Activated CD8-positive, alpha-beta memory T cell treated with anti-CD3 and anti-CD28 coated beads for 4 hours (primary cell): ENCODE results near the gene HAUS1.
"Not testable (repeated sequence)": the region's sequence is repeated elsewhere in the genome, so short reads cannot be mapped to it uniquely, and the experiment has no call there.

Experiments used
- DNase-seq, 2 donors: peaks; one replicate each; pipeline ENCODE4 v3.0.0-alpha.2; 2020; ENCODE audit warnings: low read depth in 2 of 2

The HAUS1 gene

DNA sequence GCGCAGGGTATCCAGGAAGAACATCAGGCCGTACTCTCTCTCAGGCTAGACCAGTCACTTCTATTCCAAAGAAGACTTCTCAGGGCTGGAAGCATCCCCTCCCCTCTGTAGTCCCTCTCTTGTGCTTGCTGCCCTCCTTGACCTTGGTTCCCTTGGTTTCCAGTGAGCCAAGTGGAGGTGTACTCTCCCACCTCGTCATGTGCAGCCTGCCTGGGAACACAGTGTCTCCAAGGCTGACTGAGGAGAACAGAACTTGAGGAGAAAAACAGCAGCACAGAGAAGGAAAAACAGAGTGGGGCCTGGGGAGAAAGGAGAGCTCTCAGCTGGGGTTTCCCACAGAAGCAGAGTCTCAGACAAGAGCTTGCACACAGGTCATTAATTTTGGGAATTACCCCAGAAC, 52.7 kb downstream of the HAUS1 start:
- DNase-seq = no peak

DNA sequence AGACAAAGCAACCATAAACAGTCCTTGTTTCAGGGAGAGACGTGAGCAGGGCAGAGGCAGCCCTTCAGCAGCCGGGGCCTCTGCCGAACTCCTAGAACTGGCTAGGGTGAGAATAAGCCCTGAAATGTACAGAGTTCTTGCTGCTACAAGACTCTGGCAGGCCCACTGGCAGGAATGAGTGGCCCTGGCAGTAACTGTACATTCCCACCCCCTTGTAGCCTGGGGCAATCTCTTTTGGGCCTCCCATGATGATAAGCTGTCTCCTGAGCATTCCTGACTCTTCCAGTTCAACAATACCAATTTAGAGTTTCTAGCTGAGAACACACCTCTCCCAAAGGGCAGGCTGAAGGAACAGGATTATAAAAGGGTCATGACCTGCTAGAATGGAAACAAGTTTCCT, 54.3 kb downstream of the HAUS1 start:
- no peak for DNase-seq

DNA sequence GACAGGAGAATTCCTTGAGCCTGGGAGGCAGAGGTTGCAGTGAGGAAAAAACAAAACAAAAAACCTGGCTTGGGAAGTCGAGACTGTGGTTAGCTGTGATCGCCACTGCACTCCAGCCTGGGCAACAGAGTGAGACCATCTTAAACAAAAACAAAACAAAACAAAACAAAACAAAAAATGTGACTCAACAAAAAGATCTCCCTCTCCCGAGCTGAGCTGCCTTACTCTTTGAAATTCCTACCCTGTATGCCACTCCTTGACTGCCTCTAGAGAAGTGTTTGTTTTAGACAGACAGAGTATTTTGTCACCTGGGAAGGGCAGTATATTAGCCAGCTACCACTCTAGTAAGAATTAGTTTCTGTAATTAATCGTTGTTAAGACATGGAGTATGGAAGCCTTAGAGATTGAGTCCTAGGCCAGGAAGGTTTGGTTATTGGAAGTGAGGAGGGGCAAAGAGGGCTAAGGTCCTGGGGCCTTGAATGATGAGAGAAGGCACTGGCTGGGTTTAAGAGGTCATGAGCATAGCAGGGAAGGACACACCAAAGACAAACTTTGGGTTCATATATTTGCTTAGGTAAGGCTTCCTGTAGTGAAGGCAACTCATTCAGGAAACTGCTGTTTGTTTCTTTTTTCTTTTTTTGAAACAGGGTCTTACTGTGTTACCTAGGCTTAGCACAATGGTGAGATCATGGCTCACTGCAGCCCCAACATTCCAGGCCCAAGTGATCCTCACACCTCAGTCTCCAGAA, 56.0 kb downstream of the HAUS1 start:
- DNase-seq = no peak

DNA sequence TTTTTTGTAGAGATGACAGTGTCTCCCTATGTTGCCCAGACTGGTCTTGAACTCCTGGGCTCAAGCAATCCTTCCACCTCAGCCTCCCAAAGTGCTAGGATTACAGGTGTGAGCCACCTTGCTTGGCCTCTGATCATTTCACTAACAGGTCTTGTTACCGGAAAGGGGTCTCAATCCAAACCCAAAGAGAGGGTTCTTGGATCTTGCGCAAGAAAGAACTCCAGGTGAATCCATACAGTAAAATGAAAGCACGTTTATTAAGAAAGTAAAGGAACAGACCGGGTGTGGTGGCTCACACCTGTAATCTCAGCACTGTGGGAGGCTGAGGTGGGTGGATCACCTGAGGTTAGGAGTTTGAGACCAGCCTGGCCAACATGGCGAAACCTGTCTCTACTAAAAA, 56.7 kb downstream of the HAUS1 start:
- DNase-seq = not testable (repeated sequence)

DNA sequence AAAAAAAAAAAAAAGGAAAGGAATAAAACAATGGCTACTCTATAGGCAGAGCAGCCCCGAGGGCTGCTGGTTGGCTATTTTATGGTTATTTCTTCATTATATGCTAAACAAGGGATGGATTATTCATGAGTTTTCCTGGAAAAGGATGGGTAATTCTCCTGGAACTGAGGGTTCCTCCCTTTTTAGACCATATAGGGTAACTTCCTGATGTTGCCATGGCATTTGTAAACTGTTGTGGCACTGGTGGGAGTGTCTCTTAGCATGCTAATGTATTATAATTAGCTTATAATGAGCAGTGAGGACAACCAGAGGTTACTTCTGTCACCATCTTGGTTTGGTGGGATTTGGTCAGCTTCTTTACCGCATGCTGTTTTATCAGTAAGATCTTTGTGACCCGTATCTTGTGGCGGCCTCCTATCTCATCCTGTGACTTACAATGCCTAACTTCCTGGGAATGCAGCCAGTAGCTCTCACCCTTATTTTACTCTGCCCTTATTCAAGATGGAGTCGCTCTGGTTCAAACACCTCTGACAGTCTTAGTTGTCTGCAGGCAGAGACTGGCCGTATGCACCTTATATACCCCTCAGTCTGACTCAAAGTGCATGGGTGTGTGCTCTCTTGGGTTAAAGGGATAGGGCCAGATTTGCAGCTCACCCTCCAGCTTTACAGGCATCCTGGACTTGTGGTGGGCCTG, 57.7 kb downstream of the HAUS1 start:
- DNase-seq = no peak

DNA sequence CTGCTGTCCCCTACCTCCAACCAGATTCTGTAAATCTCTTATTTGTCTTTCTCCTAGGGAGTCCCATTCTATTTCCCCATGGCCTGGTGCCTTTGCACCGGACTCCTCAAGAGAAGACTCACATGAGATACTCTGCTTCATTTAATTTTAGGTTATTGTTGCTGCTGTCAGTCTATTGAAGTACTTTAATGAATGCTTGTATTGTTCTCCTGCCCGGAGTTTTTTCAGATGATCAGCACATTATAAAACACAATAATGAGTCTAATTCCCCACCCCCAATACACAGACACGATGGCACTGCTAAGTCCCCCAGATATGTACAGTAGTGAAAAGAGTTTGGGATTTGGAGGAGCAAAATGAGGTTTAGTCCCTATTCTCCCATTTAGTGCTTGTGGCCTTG, 58.9 kb downstream of the HAUS1 start:
- no peak for DNase-seq

DNA sequence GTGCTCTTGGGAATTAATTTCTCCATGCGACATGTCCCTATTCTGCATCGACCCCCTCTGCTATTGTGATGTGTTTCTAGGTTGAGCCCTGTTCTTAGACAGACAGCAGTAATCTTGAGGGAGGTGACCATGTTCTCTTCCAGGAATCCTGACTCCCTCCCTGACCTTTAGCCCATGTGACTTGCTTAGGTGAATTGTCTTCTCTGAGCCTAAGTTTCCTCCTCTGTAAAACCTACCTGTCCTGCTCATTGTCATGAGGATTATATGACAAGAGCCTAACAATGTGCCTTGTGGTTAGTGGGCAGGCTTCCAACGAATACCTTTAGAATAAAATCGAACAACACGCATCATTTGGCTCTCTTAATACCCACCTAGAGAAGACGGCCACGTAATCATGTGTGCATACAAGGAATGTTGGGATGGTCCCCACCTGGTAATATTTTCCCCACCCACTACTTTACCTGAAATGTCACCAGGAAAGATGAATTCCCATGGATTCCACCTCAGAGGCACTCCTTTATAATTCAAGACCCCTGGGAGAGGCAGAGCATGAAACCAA, 59.8 kb downstream of the HAUS1 start:
- no peak for DNase-seq

DNA sequence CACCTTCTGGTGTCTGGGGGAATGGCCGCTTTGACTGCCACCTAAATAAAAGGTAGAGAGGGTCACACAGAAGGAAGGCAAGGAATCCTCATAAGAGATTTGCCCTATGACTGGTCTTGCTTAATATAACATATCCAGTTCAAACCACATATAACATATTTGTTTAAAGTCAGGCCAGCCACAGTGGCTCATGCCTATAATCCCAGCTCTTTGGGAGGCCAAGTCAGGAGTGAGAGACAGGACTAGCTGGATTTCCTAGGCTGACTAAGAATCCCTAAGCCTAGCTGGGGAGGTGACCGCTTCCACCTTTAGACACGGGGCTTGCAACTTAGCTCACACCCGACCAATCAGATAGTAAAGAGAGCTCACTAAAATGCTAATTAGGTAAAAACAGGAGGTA, 60.3 kb downstream of the HAUS1 start:
- not testable (repeated sequence) for DNase-seq

DNA sequence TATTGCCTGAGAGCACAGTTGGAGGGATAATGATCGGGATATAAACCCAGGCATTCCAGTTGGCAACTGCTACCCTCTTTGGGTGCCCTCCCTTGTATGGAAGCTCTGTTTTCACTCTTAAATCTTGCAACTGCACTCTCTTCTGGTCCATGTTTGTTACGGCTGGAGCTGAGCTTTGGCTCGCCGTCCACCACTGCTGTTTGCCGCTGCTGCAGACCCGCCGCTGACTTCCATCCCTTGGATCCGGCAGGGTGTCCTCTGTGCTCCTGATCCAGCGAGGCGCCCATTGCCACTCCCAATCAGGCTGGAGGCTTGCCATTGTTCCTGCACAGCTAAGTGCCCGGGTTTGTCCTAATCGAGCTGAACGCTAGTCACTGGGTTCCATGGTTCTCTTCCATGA, 60.7 kb downstream of the HAUS1 start:
- DNase-seq = no peak

DNA sequence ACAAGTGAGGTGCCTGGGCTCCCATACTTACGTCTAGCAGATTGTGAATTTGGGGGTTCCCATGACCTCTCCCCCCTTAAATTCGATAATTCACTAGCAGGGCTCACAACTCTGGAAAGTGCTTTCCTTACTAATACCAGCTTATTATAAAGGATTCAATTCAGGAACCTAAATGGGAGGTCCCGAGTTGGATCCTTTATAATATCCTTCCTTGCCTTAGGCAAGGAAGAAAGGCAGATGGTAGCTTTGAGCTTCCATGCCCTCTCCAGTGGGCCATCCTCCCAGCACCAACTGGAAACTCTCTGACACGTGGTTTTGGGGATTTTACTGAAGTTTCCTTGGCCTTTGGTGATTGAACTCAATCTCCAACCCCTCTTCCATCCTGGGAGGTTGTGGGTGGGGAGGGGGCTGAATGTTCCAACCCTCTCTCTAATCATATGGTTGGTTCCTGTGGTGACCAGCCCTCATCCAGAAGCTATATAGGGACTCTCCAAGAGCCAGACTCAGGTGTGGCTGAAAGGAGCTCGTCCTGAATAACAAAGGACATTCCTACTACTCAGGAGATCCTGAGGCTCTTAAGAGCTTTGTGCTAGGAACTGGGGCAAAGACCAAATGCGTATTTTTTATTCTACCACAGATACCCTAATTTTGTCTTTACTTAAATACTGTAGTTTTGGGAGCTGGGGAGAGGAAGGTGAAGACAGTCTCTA, 62.2 kb downstream of the HAUS1 start:
- no peak for DNase-seq

DNA sequence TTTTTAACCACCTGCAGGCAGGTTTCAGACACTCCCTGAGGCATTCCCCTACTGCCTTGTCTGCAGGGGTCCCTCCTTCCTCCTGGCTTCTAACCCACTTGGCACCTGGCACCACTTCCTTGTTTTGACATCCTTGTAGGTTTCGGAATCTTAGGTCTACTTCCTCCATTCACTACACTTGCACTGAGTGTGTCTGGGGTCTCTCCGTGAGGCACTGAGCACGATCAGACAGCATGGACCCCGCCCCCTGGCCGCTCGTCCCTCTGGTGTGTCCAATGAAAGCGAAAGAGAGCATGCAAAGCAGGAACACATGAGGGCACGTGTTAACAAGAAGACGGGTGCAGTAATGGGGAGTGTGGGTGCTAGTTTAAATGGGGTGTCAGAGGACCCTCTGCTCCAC, 63.8 kb downstream of the HAUS1 start:
- DNase-seq = peak in 1 of 2 donors; percentile 8

DNA sequence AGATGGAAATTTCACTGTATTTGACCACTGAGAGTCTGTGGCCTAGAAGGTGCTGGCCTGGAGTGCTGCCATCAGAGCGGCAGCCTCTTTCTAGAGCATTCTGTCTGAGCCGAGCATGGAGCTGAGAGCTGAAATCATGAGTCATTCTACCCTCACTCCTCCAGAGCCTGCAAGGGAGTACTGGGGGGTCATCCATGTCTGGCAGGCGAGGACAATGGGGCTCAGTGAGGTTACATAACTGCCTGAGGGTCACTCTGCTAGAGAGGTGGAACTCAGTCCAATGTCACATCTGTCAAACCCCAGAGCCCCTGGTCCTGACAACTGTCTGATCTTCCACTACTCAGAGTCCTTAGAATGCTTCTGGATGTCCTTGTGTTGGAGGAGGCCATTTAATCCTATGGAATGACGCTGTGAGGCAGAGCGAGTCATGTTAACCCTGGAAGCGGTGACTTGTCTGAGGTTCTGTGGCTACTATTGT, 65.3 kb downstream of the HAUS1 start:
- DNase-seq = no peak

DNA sequence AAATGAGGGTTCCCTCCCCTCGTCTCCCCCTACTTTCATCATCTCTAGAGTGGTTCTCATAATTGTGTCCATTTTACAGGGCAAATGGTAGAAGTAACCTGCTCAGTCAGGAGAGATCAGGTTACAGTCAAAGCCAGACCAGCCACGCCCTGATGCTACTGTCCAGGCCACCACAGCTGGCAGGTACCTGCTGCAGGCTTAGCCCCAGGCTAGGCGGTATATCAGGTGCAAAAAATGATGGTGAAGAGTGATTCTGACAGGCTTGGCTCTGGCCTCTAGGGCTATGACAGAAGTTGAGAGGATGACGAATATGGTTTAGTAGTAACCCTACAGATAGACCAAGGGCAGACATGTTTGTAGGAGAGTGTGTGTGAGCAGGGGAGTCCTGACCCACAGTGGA, 67.1 kb downstream of the HAUS1 start:
- DNase-seq = no peak

DNA sequence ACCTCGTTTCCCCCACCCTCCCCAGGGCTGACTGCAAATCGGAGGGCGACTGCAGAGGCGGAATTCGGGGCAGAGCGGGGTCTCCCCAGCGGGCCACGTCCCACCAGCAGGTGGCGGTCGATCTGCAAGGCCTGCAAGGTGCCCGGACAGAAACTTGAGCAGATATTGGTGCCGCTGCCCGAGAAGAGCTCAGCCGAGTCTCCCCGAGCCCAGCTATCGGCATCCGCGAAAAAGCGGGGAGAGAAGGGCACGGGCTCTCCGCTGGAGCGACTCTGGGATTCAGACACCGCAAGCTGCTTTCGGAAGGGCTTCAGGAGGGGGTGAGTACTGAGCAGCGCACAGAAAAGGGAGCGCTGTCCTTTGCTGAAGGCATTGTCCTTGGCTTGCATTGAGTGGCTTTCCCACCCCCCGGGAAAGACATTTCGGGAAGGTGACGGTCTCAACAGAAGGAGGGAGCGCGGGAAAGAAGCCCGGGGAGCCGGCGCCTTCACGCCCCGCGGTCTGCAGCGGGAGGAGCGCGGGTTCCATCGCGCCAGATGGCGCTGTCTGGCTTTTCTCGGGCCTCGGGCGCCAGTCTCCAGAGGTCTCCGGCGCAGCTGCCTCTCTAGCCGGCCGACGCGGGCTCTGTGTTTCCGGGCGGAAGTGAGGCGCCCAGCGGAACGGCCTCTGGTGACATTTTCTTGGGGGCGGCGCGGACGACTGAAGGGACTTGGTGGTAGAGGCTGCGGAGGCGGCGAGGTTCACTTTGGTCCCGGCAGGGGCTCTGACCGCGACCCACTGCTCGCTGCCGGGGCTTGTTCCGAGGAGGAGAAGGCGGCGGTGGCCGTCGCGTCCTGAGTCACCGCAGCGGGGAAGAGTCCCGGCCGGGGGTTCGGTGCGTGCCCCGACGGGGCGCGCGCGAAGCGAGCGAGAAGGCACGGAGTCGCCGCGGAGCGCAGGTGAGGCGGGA, 69.5 kb downstream of the HAUS1 start:
- DNase-seq = peak; percentile 89 to 90

DNA sequence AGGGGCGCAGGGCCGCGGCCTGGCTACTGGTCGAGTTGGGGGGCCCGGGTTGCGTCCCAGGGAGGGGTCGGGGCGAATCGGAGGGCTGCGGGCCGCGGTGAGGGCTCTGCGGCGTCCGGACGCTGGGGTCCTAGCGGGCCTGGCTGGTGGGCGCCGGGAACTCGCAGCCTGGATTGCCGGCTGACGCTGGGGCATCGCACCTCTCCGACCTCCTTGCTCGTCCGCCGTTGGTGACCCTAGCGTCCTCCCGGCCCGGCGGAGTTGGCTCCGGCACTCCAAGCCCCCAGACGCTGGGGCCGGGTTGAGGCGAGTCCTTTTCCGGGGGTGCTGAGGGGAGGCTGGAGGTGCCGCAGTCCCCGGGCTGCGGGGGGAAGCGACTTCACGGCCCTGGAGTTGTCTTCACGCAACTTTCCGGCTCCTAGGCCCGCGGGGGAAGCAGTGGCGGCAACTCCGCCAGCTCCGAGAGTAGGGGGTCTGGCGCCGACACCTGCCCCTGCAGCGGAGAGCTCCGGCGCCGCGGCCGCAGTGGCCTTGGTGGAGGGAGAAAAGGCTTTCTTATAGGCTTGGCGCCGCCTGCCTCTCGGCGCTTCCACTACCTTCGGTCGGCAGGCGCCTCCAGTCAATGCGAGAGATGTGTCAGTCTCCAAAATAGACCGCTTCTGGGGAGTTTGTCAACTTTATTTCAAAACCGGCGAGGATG, 70.3 kb downstream of the HAUS1 start:
- DNase-seq = peak in 1 of 2 donors; percentile 6

DNA sequence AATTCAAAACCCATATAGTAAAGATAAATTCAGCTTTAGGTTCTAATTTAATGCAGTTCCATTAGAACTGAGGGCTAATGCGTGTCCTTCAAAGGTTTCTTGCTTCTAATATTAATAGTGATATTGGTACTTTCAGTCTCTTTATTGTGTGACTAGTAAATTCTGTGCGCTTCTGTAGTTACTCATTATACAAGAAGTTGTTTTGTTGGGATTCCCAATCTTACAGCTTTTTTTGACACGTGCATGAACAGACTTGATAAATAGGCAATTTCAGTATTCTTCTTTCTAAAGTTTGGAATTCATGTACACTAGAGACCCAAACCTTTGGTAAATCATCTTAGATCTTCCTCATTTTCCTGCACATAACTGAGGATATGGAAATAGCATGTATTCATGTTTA, 71.8 kb downstream of the HAUS1 start:
- DNase-seq = no peak
